ENCODE measurements around the gene NDUFB2. TPM values are rescaled to one million over a fixed set of nuclear protein-coding genes. Genes with fewer than 3 reads are reported as not detected.

NDUFB2 gene
- total and polyA plus RNA-seq, 9 of the 15 experiments (the other 6 are each of a cell fraction or from before 2014, with no cell fraction given), result 220 to 2,075 (median 320) TPM

DNA sequence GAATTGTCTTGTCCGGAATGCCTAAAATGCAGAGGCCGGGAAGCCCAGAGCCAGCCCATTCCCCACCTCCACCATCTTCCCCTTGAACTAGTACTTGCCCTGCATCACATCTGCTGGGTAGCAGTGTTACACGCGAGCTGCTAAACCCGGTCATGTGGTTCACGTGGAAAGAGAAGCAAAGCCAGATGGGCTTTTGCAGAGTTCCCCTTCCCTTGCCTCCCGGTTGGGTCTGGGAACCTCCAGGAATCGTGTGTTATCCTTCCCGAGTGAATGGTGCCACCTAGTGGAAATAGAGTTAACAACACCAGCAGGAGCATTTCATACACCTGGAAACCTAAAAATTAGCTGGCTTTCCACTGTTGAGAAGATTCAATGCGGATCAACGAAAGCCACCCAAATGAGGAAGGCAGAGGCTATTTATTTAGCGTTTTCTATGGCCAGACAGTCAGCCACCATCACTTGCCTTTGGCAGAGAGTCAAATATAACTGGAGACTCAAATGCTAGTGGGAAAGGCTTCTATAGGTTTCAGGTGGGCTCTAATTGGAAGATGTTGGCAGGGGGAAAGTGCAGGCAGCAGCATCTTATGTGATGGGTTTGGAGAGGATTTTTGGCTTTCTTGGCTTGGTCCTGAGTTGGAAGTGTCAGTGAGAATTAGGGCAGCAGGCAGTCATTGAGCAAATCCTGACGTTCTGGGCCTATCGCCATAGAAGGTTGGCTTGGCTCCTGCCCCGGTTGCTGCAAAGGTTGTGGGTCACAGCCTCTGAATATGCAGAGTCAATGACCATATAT, 43.0 kb upstream of the NDUFB2 start (continued):
- peak; percentile 78; the same call in 1 of the 2 replicates for TF ChIP-seq STAG1 (CRISPR knock-in tag; IDR thresholded peaks at IDR 0.05; ENCODE audit: borderline replicate concordance)
- no peak for TF ChIP-seq MED1 (CRISPR knock-in tag; IDR thresholded peaks at IDR 0.05; ENCODE audit: borderline replicate concordance)
- TF ChIP-seq, protein P1, sequence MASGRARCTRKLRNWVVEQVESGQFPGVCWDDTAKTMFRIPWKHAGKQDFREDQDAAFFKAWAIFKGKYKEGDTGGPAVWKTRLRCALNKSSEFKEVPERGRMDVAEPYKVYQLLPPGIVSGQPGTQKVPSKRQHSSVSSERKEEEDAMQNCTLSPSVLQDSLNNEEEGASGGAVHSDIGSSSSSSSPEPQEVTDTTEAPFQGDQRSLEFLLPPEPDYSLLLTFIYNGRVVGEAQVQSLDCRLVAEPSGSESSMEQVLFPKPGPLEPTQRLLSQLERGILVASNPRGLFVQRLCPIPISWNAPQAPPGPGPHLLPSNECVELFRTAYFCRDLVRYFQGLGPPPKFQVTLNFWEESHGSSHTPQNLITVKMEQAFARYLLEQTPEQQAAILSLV (tag; IDR thresholded peaks at IDR 0.05), result no peak
- peak; percentile 33; the same call in 1 of the 2 replicates for TF ChIP-seq L3MBTL2 (IDR thresholded peaks at IDR 0.05)
- no peak for TF ChIP-seq HDAC2 (IDR thresholded peaks at IDR 0.05)
- TF ChIP-seq STAT5B (CRISPR knock-in tag; IDR thresholded peaks at IDR 0.05), result no peak
- TF ChIP-seq BDP1 (IDR thresholded peaks at IDR 0.05; ENCODE audit: insufficient read depth, insufficient read length), result no peak
- TF ChIP-seq, protein P2, sequence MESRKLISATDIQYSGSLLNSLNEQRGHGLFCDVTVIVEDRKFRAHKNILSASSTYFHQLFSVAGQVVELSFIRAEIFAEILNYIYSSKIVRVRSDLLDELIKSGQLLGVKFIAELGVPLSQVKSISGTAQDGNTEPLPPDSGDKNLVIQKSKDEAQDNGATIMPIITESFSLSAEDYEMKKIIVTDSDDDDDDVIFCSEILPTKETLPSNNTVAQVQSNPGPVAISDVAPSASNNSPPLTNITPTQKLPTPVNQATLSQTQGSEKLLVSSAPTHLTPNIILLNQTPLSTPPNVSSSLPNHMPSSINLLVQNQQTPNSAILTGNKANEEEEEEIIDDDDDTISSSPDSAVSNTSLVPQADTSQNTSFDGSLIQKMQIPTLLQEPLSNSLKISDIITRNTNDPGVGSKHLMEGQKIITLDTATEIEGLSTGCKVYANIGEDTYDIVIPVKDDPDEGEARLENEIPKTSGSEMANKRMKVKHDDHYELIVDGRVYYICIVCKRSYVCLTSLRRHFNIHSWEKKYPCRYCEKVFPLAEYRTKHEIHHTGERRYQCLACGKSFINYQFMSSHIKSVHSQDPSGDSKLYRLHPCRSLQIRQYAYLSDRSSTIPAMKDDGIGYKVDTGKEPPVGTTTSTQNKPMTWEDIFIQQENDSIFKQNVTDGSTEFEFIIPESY (CRISPR knock-in tag; IDR thresholded peaks at IDR 0.05), result no peak
- no peak for TF ChIP-seq ZNF184 (CRISPR knock-in tag; IDR thresholded peaks at IDR 0.05)
- no peak for TF ChIP-seq NCOA4 (IDR thresholded peaks at IDR 0.05; ENCODE audit: partially characterized antibody)
- no peak for TF ChIP-seq PCBP2 (IDR thresholded peaks at IDR 0.05; ENCODE audit: low read depth, low read length, poor library complexity, severe bottlenecking)
- TF ChIP-seq TBL1XR1 (IDR thresholded peaks at IDR 0.05; ENCODE audit: low read length in 2 of 2), result 0 out of 4 replicates have a peak, but pooled peaks of 1 of the 2 experiments have one; percentile 12
- no peak for TF ChIP-seq RBM15 (IDR thresholded peaks at IDR 0.05; ENCODE audit: insufficient read depth, low read length)
- TF ChIP-seq, protein P3, sequence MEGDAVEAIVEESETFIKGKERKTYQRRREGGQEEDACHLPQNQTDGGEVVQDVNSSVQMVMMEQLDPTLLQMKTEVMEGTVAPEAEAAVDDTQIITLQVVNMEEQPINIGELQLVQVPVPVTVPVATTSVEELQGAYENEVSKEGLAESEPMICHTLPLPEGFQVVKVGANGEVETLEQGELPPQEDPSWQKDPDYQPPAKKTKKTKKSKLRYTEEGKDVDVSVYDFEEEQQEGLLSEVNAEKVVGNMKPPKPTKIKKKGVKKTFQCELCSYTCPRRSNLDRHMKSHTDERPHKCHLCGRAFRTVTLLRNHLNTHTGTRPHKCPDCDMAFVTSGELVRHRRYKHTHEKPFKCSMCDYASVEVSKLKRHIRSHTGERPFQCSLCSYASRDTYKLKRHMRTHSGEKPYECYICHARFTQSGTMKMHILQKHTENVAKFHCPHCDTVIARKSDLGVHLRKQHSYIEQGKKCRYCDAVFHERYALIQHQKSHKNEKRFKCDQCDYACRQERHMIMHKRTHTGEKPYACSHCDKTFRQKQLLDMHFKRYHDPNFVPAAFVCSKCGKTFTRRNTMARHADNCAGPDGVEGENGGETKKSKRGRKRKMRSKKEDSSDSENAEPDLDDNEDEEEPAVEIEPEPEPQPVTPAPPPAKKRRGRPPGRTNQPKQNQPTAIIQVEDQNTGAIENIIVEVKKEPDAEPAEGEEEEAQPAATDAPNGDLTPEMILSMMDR (IDR thresholded peaks at IDR 0.05 in 2 of 3, conservative IDR thresholded peaks at IDR 0.05 in 1 of 3; ENCODE audit: insufficient read depth in 2 of 3, low read depth in 1 of 3, low read length in 3 of 3), result peak; percentile 87 to 98 (median 96)
- no peak for TF ChIP-seq ZNF717 (CRISPR knock-in tag; IDR thresholded peaks at IDR 0.05)
- TF ChIP-seq HNRNPUL1 (IDR thresholded peaks at IDR 0.05; ENCODE audit: low read length), result peak; percentile 74; the same call in 1 of the 2 replicates
- TF ChIP-seq CBX8 (IDR thresholded peaks at IDR 0.05; ENCODE audit: borderline replicate concordance, extremely low read depth, low read depth, low read length, poor library complexity, severe bottlenecking), result no peak
- TF ChIP-seq ZNF699 (CRISPR knock-in tag; IDR thresholded peaks at IDR 0.05; ENCODE audit: insufficient replicate concordance), result no peak
- TF ChIP-seq, protein P4, sequence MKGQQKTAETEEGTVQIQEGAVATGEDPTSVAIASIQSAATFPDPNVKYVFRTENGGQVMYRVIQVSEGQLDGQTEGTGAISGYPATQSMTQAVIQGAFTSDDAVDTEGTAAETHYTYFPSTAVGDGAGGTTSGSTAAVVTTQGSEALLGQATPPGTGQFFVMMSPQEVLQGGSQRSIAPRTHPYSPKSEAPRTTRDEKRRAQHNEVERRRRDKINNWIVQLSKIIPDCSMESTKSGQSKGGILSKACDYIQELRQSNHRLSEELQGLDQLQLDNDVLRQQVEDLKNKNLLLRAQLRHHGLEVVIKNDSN (CRISPR knock-in tag; IDR thresholded peaks at IDR 0.05), result 0 out of 2 replicates have a peak, but pooled peaks have one; percentile 8
- TF ChIP-seq ZNF551 (CRISPR knock-in tag; IDR thresholded peaks at IDR 0.05), result no peak
- peak; percentile 56; the same call in 1 of the 2 replicates for TF ChIP-seq RB1 (IDR thresholded peaks at IDR 0.05; ENCODE audit: low read depth)
- TF ChIP-seq ZSCAN29 (IDR thresholded peaks at IDR 0.05), result no peak

Data from K562 (cell line).